BE2C (cell line): ENCODE results near the gene NPAT. TPM values are rescaled to one million over a fixed set of nuclear protein-coding genes. Genes with fewer than 3 reads are reported as not detected.

Experiments
- DNase-seq: peaks from one replicate; pipeline ENCODE4 v3.0.0-alpha.2; 2020
- H3K27me3 ChIP-seq: fragments of 250-450 bp; sonication (Bioruptor Pico); 2 replicates; pipeline ENCODE4 v1.5.1; 2020; ENCODE audit warnings: mild to moderate bottlenecking
- H3K36me3 ChIP-seq: fragments of 250-450 bp; sonication (Bioruptor Pico); 2 replicates; pipeline ENCODE4 v1.5.1; 2020; ENCODE audit warnings: mild to moderate bottlenecking
- H3K4me1 ChIP-seq: fragments of 250-450 bp; sonication (Bioruptor Pico); 2 replicates; pipeline ENCODE4 v1.5.1; 2020
- H3K4me3 ChIP-seq: 2 replicates; pipeline ENCODE4 v1.5.1; 2011; ENCODE audit warnings: low read depth, low read length
- H3K9me3 ChIP-seq: fragments of 250-450 bp; sonication (Bioruptor Pico); 2 replicates; pipeline ENCODE4 v1.5.1; 2020
- CTCF ChIP-seq: IDR thresholded peaks from 2 replicates; pipeline ENCODE4 v1.5.1; 2012; ENCODE audit warnings: mild to moderate bottlenecking, low read depth, low read length
- polyA plus RNA-seq: library from polyadenylated mRNA; unstranded; fragments of >200 nt; gene quantifications from one replicate; pipeline ENCODE4 v1.2.1, GENCODE V29; 2012; ENCODE audit warnings: low read depth, missing spikeins; ENCODE audit not compliant: insufficient read length, insufficient read depth

The NPAT gene
- 7.2 TPM for polyA plus RNA-seq

- Histone ChIP-seq H3K27me3 (no peaks in the 10 kb centered on the region), H3K4me1 (no peaks in the 10 kb centered on the region), H3K9me3 (no peaks in the 10 kb centered on the region), H3K36me3 (peaks cover 2% of the 10 kb centered on the region), H3K4me3 (peak within 1 kb of the TSS; percentile 94)
- DNase-seq: peak; percentile 99
- TF ChIP-seq CTCF: peak; percentile 84
These were observed at the start of gene NPAT, which contains the start of gene ATM for GRCh38 chr11:108222574-108223347. Gene NPAT, minus strand, starts transcription at chr11:108222638. Its CDS starts 102 bp downstream, at chr11:108222536. Gene ATM, plus strand, starts transcription at chr11:108223067. Its CDS starts 4,558 bp downstream, at chr11:108227625.

GRCh38 chr11:108269583-108269982, 47.1 kb upstream of the NPAT start:
- Histone ChIP-seq H3K9me3 (no peaks in the 10 kb centered on the region), H3K36me3 (peaks cover 45% of the 10 kb centered on the region), H3K4me1 (no peaks in the 10 kb centered on the region), H3K4me3 (no peak overlapping the region), H3K27me3 (no peaks in the 10 kb centered on the region)
- DNase-seq: no peak
- no peak for TF ChIP-seq CTCF

- no peak for TF ChIP-seq CTCF
- Histone ChIP-seq H3K9me3 (no peaks in the 10 kb centered on the region), H3K27me3 (no peaks in the 10 kb centered on the region), H3K4me1 (no peaks in the 10 kb centered on the region), H3K36me3 (peaks cover 53% of the 10 kb centered on the region), H3K4me3 (no peak overlapping the region)
- no peak for DNase-seq
These were observed 30.7 kb upstream of the NPAT start for GRCh38 chr11:108253176-108253575.

- Histone ChIP-seq H3K27me3 (no peaks in the 10 kb centered on the region), H3K36me3 (peaks cover 25% of the 10 kb centered on the region), H3K4me3 (no peak overlapping the region), H3K4me1 (no peaks in the 10 kb centered on the region), H3K9me3 (no peaks in the 10 kb centered on the region)
- no peak for DNase-seq
- TF ChIP-seq CTCF: no peak
These were observed 24.4 kb upstream of the NPAT start for GRCh38 chr11:108246885-108247284.

- Histone ChIP-seq H3K27me3 (no peaks in the 10 kb centered on the region), H3K4me1 (no peaks in the 10 kb centered on the region), H3K9me3 (no peaks in the 10 kb centered on the region), H3K4me3 (no peak overlapping the region), H3K36me3 (peaks cover 25% of the 10 kb centered on the region)
- DNase-seq: no peak
- TF ChIP-seq CTCF: no peak
These were observed 23.9 kb upstream of the NPAT start for GRCh38 chr11:108246308-108246707.

- Histone ChIP-seq H3K36me3 (peaks cover 31% of the 10 kb centered on the region), H3K9me3 (no peaks in the 10 kb centered on the region), H3K27me3 (no peaks in the 10 kb centered on the region), H3K4me3 (no peak overlapping the region), H3K4me1 (no peaks in the 10 kb centered on the region)
- TF ChIP-seq CTCF: no peak
- no peak for DNase-seq
These were observed 20.0 kb upstream of the NPAT start for GRCh38 chr11:108242422-108242821.
